Astrocyte (in vitro differentiated cells and primary cell): ENCODE data around the gene TTC7B. TPM values are rescaled to one million over a fixed set of nuclear protein-coding genes. Genes with fewer than 3 reads are reported as not detected.
"Not testable (repeated sequence)": the region's sequence is repeated elsewhere in the genome, so short reads cannot be mapped to it uniquely, and the experiment has no call there.

Source experiments
- DNase-seq: peaks from one replicate; pipeline ENCODE4 v3.0.0-alpha.2; 2010; ENCODE audit warnings: low read depth
- FAIRE-seq: peaks from 2 replicates; lab custom pipeline; 2011; peaks lifted over from hg19 to GRCh38; lab: Jason Lieb, UNC
- H2AFZ ChIP-seq: 2 replicates; pipeline ENCODE4 v1.6.0; 2012; ENCODE audit warnings: low read depth, low read length, inconsistent platforms
- H3K27ac ChIP-seq: 2 replicates; pipeline ENCODE4 v1.5.1; 2011; ENCODE audit warnings: low read depth, low read length, inconsistent platforms
- H3K27me3 ChIP-seq: 2 replicates; pipeline ENCODE4 v1.6.0; 2011; ENCODE audit warnings: low read length, inconsistent platforms; ENCODE audit not compliant: insufficient read depth
- H3K36me3 ChIP-seq: 2 replicates; pipeline ENCODE4 v1.5.1; 2011; ENCODE audit warnings: low read length, inconsistent platforms; ENCODE audit not compliant: insufficient read depth
- H3K4me1 ChIP-seq: 2 replicates; pipeline ENCODE4 v1.5.1; 2011; ENCODE audit warnings: low read length, inconsistent platforms; ENCODE audit not compliant: insufficient read depth
- H3K4me2 ChIP-seq: 2 replicates; pipeline ENCODE4 v1.6.0; 2012; ENCODE audit warnings: low read length, inconsistent platforms
- H3K4me3 ChIP-seq: 2 replicates; pipeline ENCODE4 v1.5.1; 2011; ENCODE audit warnings: low read depth, mild to moderate bottlenecking, low read length, inconsistent platforms; ENCODE audit not compliant: insufficient read depth
- H3K79me2 ChIP-seq: 2 replicates; pipeline ENCODE4 v1.6.0; 2012; ENCODE audit warnings: mild to moderate bottlenecking, low read length, inconsistent platforms; ENCODE audit not compliant: insufficient read depth
- H3K9ac ChIP-seq: 2 replicates; pipeline ENCODE4 v1.6.0; 2012; ENCODE audit warnings: mild to moderate bottlenecking, low read length, inconsistent platforms
- H3K9me3 ChIP-seq: 2 replicates; pipeline ENCODE4 v1.5.1; 2012; ENCODE audit warnings: low read depth, mild to moderate bottlenecking, low read length, inconsistent platforms; ENCODE audit not compliant: insufficient read depth
- H4K20me1 ChIP-seq: 2 replicates; pipeline ENCODE4 v1.6.0; 2012; ENCODE audit warnings: low read length, inconsistent platforms; ENCODE audit not compliant: insufficient read depth
- H3K27ac Mint-ChIP-seq: one replicate; pipeline ENCODE4 v1.8.0; 2021; ENCODE audit warnings: mild to moderate bottlenecking, mixed read lengths; ENCODE audit not compliant: unreplicated experiment
- H3K27me3 Mint-ChIP-seq: one replicate; pipeline ENCODE4 v1.8.0; 2021; ENCODE audit warnings: low read depth, mixed read lengths; ENCODE audit not compliant: unreplicated experiment
- H3K36me3 Mint-ChIP-seq: one replicate; pipeline ENCODE4 v1.8.0; 2021; ENCODE audit warnings: low read depth, mixed read lengths; ENCODE audit not compliant: unreplicated experiment
- H3K4me1 Mint-ChIP-seq: one replicate; pipeline ENCODE4 v1.8.0; 2021; ENCODE audit warnings: low read depth, mixed read lengths; ENCODE audit not compliant: unreplicated experiment
- H3K4me3 Mint-ChIP-seq: one replicate; pipeline ENCODE4 v1.8.0; 2021; ENCODE audit warnings: mild to moderate bottlenecking, moderate library complexity, mixed read lengths; ENCODE audit not compliant: unreplicated experiment
- H3K9me3 Mint-ChIP-seq: one replicate; pipeline ENCODE4 v1.8.0; 2021; ENCODE audit warnings: mild to moderate bottlenecking, mixed read lengths; ENCODE audit not compliant: unreplicated experiment
- EZH2 ChIP-seq: IDR thresholded peaks from 2 replicates; pipeline ENCODE4 v1.6.1; 2012; ENCODE audit warnings: mild to moderate bottlenecking, low read length, inconsistent platforms; ENCODE audit not compliant: insufficient read depth
- total RNA-seq: library from RNA; stranded (reverse); gene quantifications from 2 replicates; pipeline ENCODE4 v1.2.1, GENCODE V29; 2021
- TF ChIP-seq, protein P1 (sequence below): IDR thresholded peaks from 2 replicates; pipeline ENCODE4 v1.5.1; 2011; ENCODE audit warnings: low read depth, mild to moderate bottlenecking, inconsistent platforms, low read length, moderate library complexity; ENCODE audit not compliant: insufficient read depth

The TTC7B gene
- total RNA-seq, 1 donor from 2014 or later: 42.1 TPM

DNA sequence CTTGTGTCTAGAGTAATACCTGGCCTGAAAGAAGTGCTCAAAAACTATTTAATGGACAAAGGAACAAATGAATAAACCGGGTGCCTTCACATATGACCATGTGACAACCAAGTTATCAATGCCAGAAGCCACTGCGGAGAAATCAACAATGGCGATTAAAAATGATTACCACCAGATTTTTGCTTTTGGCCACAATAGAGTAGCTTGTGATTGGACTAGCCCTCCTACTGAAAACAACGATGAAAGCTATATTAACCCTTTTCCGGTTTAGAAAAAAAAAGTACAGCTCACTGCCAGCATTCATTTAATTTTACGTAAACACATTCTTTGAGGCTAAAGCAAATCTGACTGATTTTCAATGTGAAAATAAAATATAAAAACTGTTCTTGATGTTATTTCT, 41.6 kb upstream of the TTC7B start:
- no peak for DNase-seq
- Histone ChIP-seq H3K79me2 (no peaks in the 10 kb centered on the region), H3K36me3 (no peaks in the 10 kb centered on the region), H3K4me1 (no peaks in the 10 kb centered on the region), H4K20me1 (no peaks in the 10 kb centered on the region), H3K27ac (no peak overlapping the region), H3K4me3 (no peak overlapping the region), H3K4me2 (no peak overlapping the region), H3K9ac (no peak overlapping the region), H2AFZ (no peak overlapping the region), H3K27me3 (no peaks in the 10 kb centered on the region), H3K9me3 (no peaks in the 10 kb centered on the region)
- TF ChIP-seq, protein P1, sequence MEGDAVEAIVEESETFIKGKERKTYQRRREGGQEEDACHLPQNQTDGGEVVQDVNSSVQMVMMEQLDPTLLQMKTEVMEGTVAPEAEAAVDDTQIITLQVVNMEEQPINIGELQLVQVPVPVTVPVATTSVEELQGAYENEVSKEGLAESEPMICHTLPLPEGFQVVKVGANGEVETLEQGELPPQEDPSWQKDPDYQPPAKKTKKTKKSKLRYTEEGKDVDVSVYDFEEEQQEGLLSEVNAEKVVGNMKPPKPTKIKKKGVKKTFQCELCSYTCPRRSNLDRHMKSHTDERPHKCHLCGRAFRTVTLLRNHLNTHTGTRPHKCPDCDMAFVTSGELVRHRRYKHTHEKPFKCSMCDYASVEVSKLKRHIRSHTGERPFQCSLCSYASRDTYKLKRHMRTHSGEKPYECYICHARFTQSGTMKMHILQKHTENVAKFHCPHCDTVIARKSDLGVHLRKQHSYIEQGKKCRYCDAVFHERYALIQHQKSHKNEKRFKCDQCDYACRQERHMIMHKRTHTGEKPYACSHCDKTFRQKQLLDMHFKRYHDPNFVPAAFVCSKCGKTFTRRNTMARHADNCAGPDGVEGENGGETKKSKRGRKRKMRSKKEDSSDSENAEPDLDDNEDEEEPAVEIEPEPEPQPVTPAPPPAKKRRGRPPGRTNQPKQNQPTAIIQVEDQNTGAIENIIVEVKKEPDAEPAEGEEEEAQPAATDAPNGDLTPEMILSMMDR: no peak
- no peak for TF ChIP-seq EZH2
- Mint-ChIP-seq H3K4me1 (no peaks in the 10 kb centered on the region), H3K9me3 (no peaks in the 10 kb centered on the region), H3K36me3 (no peaks in the 10 kb centered on the region), H3K27me3 (no peaks in the 10 kb centered on the region), H3K27ac (no peak overlapping the region), H3K4me3 (no peak overlapping the region)
- FAIRE-seq: no peak

GRCh38 chr14:90856115-90856514, 39.9 kb upstream of the TTC7B start:
- not testable (repeated sequence) for H4K20me1 ChIP-seq, H3K27me3 Mint-ChIP-seq, H3K4me3 ChIP-seq, H2AFZ ChIP-seq, H3K4me2 ChIP-seq, H3K9me3 Mint-ChIP-seq, H3K9me3 ChIP-seq, H3K27me3 ChIP-seq, H3K4me3 Mint-ChIP-seq, H3K36me3 Mint-ChIP-seq, H3K27ac Mint-ChIP-seq, DNase-seq, H3K4me1 ChIP-seq, FAIRE-seq, H3K79me2 ChIP-seq, H3K9ac ChIP-seq, H3K27ac ChIP-seq, H3K4me1 Mint-ChIP-seq, H3K36me3 ChIP-seq

- no peaks in the 10 kb centered on the region for H4K20me1 ChIP-seq
- H3K36me3 Mint-ChIP-seq: no peaks in the 10 kb centered on the region
- no peak overlapping the region for H2AFZ ChIP-seq
- no peak overlapping the region for H3K27ac Mint-ChIP-seq
- TF ChIP-seq EZH2: no peak
- TF ChIP-seq, protein P1: no peak
- H3K9ac ChIP-seq: no peak overlapping the region
- no peak overlapping the region for H3K4me3 ChIP-seq
- H3K27ac ChIP-seq: no peak overlapping the region
- peaks cover 9% of the 10 kb centered on the region for H3K4me1 ChIP-seq
- H3K9me3 ChIP-seq: no peaks in the 10 kb centered on the region
- FAIRE-seq (no peak), DNase-seq (no peak)
- no peaks in the 10 kb centered on the region for H3K36me3 ChIP-seq
- H3K27me3 Mint-ChIP-seq: no peaks in the 10 kb centered on the region
- no peaks in the 10 kb centered on the region for H3K9me3 Mint-ChIP-seq
- H3K4me3 Mint-ChIP-seq: no peak overlapping the region
- H3K27me3 ChIP-seq: no peaks in the 10 kb centered on the region
- no peaks in the 10 kb centered on the region for H3K79me2 ChIP-seq
- no peak overlapping the region for H3K4me2 ChIP-seq
- peaks cover 18% of the 10 kb centered on the region for H3K4me1 Mint-ChIP-seq
Measured at GRCh38 chr14:90853116-90853515, 36.9 kb upstream of the TTC7B start.
